Measurements from ENCODE around the gene MYO18B.

MYO18B gene

DNA sequence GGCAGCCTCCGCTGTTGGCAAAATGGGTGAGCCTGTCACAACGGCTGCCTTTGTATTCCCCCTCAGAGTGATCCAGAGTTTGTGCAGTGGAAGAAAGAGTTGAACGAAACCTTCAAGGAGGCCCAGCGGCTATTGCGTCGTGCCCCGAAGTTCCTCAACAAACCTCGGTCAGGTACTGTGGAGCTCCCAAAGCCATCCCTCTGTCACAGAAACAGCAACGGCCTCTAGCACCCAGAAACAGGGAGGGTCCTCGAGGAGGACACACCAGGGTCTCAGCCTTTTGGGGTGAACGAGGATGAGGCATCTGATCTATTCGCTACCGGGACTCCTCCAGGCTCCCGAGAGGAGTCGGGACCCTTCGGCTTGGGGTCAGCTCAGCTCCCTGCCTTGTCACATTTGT is 19.8 kb upstream of the MYO18B start:
- H3K4me1 ChIP-seq (ENCODE audit: low read length): peaks cover 22% of the 10 kb centered on the region
- H2AFZ ChIP-seq (ENCODE audit: low read depth, low read length): no peak overlapping the region
- H3K79me2 ChIP-seq (ENCODE audit: low read length): no peaks in the 10 kb centered on the region
- no peak overlapping the region for H3K4me3 ChIP-seq (ENCODE audit: low read length)
- H3K36me3 ChIP-seq (replicated peaks; ENCODE audit: low read depth, low read length): peaks cover 45% of the 10 kb centered on the region
- no peak overlapping the region for H3K9ac ChIP-seq (ENCODE audit: low read length)
- H3K9me3 ChIP-seq (ENCODE audit: insufficient read depth, low read length): no peaks in the 10 kb centered on the region
- TF ChIP-seq, protein P1, sequence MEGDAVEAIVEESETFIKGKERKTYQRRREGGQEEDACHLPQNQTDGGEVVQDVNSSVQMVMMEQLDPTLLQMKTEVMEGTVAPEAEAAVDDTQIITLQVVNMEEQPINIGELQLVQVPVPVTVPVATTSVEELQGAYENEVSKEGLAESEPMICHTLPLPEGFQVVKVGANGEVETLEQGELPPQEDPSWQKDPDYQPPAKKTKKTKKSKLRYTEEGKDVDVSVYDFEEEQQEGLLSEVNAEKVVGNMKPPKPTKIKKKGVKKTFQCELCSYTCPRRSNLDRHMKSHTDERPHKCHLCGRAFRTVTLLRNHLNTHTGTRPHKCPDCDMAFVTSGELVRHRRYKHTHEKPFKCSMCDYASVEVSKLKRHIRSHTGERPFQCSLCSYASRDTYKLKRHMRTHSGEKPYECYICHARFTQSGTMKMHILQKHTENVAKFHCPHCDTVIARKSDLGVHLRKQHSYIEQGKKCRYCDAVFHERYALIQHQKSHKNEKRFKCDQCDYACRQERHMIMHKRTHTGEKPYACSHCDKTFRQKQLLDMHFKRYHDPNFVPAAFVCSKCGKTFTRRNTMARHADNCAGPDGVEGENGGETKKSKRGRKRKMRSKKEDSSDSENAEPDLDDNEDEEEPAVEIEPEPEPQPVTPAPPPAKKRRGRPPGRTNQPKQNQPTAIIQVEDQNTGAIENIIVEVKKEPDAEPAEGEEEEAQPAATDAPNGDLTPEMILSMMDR (IDR thresholded peaks at IDR 0.05; ENCODE audit: low read depth, low read length): no peak
- no peak for TF ChIP-seq EZH2phosphoT487 (IDR thresholded peaks at IDR 0.05; ENCODE audit: low read depth)
- H4K20me1 ChIP-seq (ENCODE audit: insufficient read depth, low read length): no peaks in the 10 kb centered on the region
- no peak overlapping the region for H3K27ac ChIP-seq (ENCODE audit: low read length)
- no peaks in the 10 kb centered on the region for H3K27me3 ChIP-seq (ENCODE audit: low read depth, low read length)
- no peak overlapping the region for H3K4me2 ChIP-seq (ENCODE audit: low read length)

DNA sequence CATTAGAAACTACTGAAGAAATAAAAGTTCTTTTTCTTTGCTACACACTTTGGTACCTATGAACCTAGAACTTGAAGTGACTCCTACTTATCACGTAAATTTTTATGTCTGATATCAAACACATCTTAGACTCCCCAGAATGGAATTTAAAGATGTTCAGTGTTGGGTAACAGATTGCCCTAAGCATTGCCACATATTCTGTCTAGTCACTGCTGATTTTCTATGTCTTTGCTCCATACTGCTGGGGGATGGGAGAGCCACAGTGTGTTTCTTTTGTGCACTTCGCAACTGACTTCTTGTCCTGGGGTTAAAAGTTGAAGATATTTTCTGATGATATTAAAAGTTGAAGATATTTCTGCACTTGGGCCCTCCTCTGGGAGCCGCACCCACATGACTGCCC is 19.4 kb upstream of the MYO18B start:
- H3K9me3 ChIP-seq (ENCODE audit: insufficient read depth, low read length): no peaks in the 10 kb centered on the region
- peaks cover 45% of the 10 kb centered on the region for H3K36me3 ChIP-seq (replicated peaks; ENCODE audit: low read depth, low read length)
- H3K9ac ChIP-seq (ENCODE audit: low read length): no peak overlapping the region
- H4K20me1 ChIP-seq (ENCODE audit: insufficient read depth, low read length): no peaks in the 10 kb centered on the region
- H2AFZ ChIP-seq (ENCODE audit: low read depth, low read length): no peak overlapping the region
- H3K79me2 ChIP-seq (ENCODE audit: low read length): no peaks in the 10 kb centered on the region
- H3K4me2 ChIP-seq (ENCODE audit: low read length): no peak overlapping the region
- H3K27me3 ChIP-seq (ENCODE audit: low read depth, low read length): no peaks in the 10 kb centered on the region
- H3K27ac ChIP-seq (ENCODE audit: low read length): no peak overlapping the region
- TF ChIP-seq, protein P1 (IDR thresholded peaks at IDR 0.05; ENCODE audit: low read depth, low read length): no peak
- no peak for TF ChIP-seq EZH2phosphoT487 (IDR thresholded peaks at IDR 0.05; ENCODE audit: low read depth)
- no peak overlapping the region for H3K4me3 ChIP-seq (ENCODE audit: low read length)
- peaks cover 18% of the 10 kb centered on the region for H3K4me1 ChIP-seq (ENCODE audit: low read length)

DNA sequence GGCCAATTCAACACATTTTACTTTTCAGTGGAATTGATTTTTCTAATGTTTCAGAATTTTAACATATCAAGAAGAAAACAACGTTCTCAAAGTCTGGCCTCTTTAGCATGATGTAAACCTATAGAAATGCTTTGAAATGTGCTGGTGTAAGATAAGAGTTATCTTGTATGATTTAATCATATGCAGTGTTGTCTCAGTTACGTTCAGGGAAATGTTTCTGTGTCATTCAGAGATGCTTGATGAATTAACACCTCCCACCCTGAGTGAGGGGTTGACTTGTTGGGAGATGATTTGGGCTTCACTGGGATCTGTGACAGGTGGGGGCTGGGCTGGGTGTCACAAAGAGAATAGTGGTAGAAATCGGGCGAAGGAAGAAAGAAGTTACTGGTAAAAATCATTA is 15.7 kb upstream of the MYO18B start:
- no peaks in the 10 kb centered on the region for H4K20me1 ChIP-seq (ENCODE audit: insufficient read depth, low read length)
- H3K4me1 ChIP-seq (ENCODE audit: low read length): no peaks in the 10 kb centered on the region
- H3K79me2 ChIP-seq (ENCODE audit: low read length): no peaks in the 10 kb centered on the region
- H2AFZ ChIP-seq (ENCODE audit: low read depth, low read length): no peak overlapping the region
- peaks cover 39% of the 10 kb centered on the region for H3K36me3 ChIP-seq (replicated peaks; ENCODE audit: low read depth, low read length)
- H3K4me2 ChIP-seq (ENCODE audit: low read length): no peak overlapping the region
- no peaks in the 10 kb centered on the region for H3K27me3 ChIP-seq (ENCODE audit: low read depth, low read length)
- 0 out of 2 replicates have a peak overlapping the region, but pooled peaks have one; percentile 5 for H3K27ac ChIP-seq (ENCODE audit: low read length)
- H3K9ac ChIP-seq (ENCODE audit: low read length): no peak overlapping the region
- H3K4me3 ChIP-seq (ENCODE audit: low read length): no peak overlapping the region
- TF ChIP-seq, protein P1 (IDR thresholded peaks at IDR 0.05; ENCODE audit: low read depth, low read length): no peak
- no peak for TF ChIP-seq EZH2phosphoT487 (IDR thresholded peaks at IDR 0.05; ENCODE audit: low read depth)
- no peaks in the 10 kb centered on the region for H3K9me3 ChIP-seq (ENCODE audit: insufficient read depth, low read length)

DNA sequence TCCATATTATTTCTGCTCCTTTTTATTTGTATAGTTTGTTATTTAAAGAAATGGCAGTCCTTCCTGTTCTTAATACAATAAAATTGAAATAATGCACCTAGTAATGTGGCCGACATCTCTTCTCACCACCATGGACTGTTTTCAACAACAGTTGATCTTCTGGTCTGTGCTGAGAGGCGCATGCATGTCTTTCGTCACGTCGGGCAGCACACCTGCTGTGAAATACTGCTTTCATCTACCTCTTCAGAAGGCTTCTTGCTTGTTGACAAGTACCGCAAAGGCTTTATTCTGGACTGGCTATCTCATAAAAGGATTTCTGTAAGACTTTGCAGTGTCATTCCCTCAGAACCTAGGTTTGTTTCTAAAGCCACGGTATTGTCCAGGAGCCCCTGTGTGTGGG is 13.9 kb upstream of the MYO18B start:
- Histone ChIP-seq H4K20me1 (ENCODE audit: insufficient read depth, low read length) (no peaks in the 10 kb centered on the region), H3K36me3 (replicated peaks; ENCODE audit: low read depth, low read length) (peaks cover 23% of the 10 kb centered on the region), H3K27me3 (ENCODE audit: low read depth, low read length) (no peaks in the 10 kb centered on the region), H3K9me3 (ENCODE audit: insufficient read depth, low read length) (no peaks in the 10 kb centered on the region), H2AFZ (ENCODE audit: low read depth, low read length) (no peak overlapping the region), H3K79me2 (ENCODE audit: low read length) (no peaks in the 10 kb centered on the region), H3K9ac (ENCODE audit: low read length) (no peak overlapping the region), H3K4me1 (ENCODE audit: low read length) (no peaks in the 10 kb centered on the region), H3K27ac (ENCODE audit: low read length) (no peak overlapping the region), H3K4me3 (ENCODE audit: low read length) (no peak overlapping the region), H3K4me2 (ENCODE audit: low read length) (no peak overlapping the region)
- TF ChIP-seq, protein P1 (IDR thresholded peaks at IDR 0.05; ENCODE audit: low read depth, low read length): no peak
- TF ChIP-seq EZH2phosphoT487 (IDR thresholded peaks at IDR 0.05; ENCODE audit: low read depth): no peak
